Hematopoietic multipotent progenitor cell (in vitro differentiated cells): ENCODE results near the gene DCTN1. TPM values are rescaled to one million over a fixed set of nuclear protein-coding genes. Genes with fewer than 3 reads are reported as not detected.

Experiments
- DNase-seq, 3 donors: peaks; one replicate each; pipeline ENCODE4 v3.0.0-alpha.2; 2011 to 2015; ENCODE audit warnings: low read depth in 2 of 3, low spot score in 2 of 3
- total RNA-seq: library from RNA; depleted of rRNA; stranded (reverse); fragments of >200 nt; gene quantifications from one replicate; pipeline ENCODE4 v1.2.3, GENCODE V29; 2012

DCTN1 gene
- total RNA-seq, 1 donor: 98.3 TPM

DNA sequence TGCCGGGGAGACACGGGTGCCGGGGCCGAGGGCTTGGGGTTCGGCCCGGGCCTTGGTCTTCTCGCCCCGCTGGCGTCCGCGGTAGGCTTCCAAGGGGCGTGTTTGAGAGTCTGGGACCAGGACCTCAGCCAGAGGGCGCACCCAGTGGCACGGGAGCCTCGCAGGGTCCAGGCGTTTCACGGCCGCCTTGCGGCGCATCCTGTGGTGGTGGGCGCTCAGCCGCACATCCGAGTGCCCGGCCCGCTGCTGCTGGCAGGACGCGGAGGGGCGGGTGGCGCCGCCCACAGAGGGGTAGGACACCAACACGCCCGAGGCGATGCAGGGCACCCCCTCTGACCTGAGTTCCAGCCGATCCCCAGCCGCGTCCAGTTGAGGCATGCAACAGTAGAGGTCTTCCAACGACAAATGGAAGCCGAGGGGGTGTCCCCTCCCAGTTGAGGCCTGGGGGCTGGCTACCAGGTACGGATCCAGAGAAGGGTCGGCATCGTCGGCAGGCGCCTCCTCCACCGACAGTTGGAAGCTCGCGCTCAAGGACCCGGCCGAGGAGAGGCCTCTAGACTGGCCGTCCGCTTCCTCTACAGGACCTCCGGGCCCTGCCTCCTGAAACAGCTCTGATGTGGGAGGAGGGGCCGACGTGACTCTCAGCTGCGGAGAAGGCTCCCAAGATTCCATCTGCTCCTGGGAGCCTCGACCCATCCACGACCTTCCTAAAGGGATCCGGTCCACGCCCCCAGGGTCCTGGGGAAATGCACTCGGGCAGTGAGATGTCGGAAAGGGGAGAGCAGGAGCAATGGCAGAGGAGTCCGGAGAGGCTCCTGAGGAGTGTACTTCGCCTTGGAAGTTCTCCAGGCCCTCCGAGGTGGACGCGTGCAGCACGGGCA lies 35.0 kb upstream of the DCTN1 start:
- DNase-seq: peak in 2 of 3 donors; percentile 37 to 56

DNA sequence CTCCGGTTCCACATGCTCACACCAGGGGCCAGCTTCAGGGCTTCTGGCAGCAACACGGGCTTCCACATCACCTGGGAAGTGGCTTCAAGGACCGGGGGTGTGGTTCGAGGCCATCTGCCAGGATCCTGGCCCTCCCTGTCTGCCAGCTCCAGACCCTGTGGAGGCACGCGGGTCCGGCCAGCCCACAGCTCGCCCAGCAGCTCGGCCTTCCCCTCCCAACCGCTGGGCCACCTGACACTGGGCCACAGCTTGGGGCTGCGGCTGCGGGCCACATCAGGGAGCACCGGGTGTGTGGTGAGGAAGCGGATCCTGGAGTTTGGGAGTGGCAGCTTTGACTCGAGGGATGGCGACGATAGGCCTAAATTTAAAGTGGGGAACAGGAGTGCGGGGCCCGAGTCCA lies 34.3 kb upstream of the DCTN1 start:
- DNase-seq: no peak

DNA sequence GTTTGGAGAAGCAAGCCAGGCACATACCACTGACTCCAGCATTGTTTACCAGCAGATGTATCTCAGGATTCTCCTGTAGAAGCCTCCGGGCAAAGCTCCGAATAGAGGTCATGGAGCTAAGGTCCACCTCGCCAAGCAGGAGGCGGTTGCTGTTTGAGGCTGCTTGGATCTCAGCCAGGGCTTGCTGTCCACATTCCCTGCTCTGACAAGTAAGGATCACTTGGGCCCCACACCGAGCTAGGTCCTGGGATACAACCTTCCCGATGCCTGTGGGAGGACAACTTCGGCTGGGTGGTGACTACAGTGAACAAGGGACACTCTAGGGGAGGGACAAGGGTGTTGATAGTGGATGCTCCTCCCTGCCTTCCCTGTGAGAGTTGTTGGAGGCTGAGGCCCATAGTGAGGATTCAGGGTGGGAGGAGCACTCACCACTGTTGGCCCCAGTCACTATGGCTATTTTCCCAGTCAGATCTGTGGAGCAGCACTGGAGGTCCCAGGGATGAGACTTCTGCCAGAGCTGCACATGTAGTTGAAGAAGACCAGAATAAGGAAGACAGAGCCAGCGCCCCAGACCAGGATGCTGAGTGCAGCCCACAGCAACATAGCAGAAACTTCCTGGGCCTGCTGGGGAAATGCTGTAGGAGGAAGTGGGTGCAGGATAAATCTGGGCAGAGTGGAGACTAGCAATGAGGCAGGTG lies 33.0 kb upstream of the DCTN1 start:
- no peak for DNase-seq

DNA sequence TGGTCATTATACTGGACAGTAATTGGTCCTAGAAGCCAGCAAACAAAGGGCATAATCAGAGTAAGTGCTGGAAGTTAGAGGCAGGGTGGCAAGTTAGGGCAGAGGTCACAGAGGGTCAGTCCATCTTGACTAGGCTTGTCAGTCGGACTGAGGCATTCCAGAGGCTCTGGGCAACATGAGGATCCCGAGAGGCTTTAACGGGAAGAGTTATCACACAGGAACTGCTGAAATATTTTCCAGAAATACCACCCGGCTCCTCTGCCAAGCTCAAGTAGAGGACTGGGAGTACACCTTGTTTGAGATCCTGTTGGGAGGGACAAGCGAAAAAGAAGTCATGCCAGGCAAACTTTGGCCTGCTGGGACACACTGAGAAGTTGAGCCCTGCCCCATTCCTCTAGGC lies 27.6 kb upstream of the DCTN1 start:
- DNase-seq: no peak

DNA sequence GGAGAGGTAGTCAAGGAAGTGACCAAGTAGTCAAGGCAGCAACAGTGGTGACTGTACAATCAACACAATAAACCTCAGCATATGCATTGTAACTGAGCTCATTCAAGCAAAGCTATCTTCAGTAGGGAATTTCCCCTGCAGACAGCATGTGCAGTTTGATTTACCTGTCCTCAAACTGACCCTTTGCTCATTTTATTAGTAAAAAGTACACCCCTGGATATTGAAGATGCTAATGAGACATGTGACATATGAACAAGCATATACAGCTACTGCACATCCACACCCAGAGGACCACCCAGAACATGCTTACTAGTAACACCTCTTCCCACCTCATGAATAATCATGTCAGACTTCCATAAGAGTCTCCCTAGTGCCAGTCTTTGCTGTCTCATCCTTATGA lies 25.9 kb upstream of the DCTN1 start:
- DNase-seq: no peak

DNA sequence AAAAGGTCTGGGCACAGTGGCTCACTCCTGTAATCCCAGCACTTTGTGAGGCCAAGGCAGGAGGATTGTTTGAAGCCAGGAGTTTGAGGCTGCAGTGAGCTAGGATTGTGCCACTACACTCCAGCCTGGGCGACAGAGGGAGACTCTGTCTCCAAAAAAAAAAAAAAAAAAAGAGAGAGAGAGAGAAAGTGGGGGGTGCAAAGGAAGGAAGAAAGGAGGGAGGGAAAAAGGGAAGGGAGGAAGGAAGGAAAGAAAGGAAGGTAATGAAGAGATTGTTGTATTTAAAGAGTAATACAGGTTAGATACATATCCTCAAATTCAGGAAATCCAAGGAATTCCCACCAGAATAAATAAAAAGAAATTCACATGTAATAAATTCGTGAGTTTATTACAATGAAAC lies 21.8 kb upstream of the DCTN1 start:
- DNase-seq: no peak

DNA sequence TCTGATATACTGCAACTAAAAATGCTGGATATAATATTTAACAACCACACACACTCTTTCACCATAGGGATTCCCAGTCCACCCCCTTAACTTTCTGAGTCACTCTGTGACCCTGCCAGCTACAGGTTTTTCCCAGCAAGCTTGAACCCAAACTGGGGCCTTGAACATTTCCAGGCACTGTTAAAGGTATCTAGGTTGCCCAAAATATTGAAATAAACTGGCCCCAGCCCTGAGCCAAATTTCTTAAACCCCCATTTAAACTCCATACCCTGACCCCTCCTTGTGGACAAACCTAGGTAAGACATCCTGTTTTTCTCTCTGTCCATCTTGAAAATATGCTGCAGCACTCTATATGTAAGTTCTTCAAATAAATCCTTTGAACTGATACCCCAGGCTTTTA lies 19.7 kb upstream of the DCTN1 start:
- DNase-seq: peak in 1 of 3 donors; percentile 61

DNA sequence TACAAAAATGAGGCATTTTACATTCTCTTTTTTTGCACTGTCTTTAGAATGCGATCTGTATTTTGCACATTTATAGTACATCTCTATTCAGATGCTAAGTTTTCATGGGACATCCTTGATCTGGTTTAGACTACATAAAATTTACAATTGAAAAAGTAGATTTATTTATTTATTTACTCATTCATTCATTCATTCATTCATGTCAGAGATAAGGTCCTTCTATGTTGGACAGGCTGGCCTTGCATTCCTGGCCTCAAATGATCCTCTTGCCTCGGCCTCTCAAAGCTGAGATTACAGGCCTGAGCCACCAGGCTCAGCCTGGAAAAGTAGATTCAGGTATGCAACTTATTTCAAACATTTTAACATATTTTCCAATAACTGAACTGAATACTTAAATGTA lies 16.0 kb upstream of the DCTN1 start:
- DNase-seq: no peak

DNA sequence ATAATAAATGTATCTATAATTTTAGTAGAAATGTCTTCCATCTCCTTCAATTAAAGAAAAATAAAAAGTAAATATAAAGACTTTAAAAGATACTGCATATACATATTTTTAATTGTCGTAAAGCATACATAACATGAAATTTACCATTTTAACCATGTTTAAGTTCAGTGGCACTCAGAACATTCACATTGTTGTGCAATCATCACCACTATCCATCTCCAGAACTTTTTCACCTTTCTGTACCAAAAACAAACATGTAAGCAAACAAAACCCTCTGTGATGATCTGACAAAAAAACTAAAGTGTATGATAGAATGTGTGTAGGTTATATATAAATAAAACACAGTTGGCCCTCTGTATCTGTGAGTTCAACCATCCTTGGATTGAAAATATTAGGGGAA lies 13.4 kb upstream of the DCTN1 start:
- no peak for DNase-seq

DNA sequence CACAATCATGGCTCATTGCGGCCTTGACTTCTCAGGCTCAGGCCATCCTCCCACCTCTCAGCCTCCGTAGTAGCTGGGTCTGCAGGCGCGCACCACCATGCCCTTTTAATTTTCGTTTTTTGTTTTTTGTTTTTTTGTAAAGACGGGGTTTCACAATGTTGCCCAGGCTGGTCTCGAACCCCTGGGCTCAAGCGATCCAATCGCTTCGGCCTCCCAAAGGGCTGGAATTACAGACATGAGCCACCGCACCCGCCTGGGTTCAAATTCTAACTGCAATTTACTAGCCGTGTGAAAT lies 12.3 kb upstream of the DCTN1 start:
- no peak for DNase-seq

DNA sequence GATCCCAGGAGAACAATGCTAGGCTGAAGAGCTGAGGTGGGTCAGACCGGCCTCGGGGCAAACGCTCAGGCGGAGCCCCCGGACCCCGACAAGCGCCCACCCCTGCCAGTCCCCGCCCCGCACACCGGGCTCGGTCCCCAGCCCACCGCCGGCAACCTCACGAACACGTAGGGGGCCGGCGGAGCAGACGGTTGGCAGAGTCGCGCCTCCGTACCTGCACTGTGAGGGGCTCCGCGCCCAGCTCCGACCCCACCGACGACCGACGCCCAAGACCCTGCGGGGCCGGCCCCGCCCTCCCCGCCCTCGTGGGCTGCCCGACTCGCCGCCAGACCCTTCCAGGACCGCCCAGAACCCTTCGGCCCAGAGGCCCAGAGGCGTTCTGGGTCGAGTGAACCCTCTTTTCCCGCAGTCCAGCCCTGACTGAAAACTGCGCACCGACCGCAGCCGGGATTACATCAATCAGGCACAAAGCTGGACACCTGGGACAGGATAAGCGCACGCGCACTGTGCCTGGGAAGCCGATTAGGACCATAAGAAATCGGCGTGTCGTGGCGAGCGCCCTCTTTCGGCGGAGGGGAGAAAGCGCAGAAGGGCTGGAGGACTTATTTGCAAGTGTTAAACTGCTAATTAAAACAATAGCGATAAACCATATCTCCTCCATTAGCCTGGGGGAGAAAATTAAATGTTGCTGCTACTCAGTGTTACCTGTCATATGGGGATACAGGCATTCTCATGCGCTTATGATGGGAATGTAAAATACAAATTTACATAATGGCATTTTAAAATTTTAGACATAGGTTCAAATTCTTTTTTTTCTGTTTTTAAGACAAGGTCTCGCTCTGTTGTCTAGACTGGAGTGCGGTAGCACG lies 11.7 kb upstream of the DCTN1 start:
- peak; percentile 94 to 98 (median 97) for DNase-seq

DNA sequence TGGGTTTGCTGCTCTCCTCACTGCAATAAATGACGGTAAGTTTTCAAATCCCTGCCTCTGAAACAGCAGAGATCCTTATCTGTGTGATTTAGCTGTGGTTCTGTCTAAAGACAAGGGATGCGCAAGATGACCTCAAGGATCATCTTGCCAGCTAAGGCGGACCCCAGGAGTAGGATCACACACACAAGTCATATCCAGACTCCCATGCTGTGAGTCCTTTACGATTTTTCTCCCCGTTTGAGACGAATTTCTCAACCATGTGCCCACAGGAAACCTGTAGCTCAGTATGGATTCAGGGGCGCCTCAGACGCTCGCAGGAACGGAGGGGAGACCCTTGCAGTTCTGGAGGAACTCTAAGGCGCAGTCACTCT lies 11.1 kb upstream of the DCTN1 start:
- no peak for DNase-seq

DNA sequence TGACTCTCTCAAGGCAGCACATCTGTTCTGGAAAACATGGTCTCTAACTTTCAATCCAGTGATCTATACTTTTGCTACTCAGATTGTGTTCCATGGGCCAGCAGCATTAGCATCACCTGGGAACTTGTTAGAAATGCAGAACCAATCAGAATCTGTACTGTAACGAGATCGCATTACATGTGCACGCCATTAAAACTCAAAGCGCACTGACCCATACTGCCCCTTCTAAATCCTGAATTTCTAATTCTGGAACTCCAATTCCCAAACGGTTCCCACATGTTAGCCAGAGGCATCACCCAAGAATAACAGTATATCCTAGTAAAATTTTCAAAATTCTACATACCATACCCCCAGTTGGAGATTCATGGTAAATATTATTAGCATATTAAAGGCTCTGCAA lies 10.5 kb upstream of the DCTN1 start:
- no peak for DNase-seq

DNA sequence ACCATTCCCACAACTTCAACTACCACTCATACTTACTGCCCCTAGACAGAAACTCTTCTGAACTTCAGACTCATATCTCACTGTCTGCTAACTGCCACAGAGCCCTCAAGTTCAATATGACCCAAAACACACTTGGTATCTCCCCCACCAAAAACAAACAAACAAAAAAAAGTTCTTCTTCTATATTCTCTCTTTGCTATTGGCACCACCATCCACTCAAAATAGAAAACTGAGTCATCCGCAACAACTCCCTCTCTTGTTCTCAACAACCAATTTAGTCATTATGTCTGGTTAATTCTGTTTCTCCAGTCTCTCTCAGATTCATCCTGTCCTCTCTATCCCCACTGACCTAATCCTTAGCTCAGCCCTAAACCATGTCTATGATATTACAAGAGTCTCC lies 7.2 kb upstream of the DCTN1 start:
- no peak for DNase-seq

DNA sequence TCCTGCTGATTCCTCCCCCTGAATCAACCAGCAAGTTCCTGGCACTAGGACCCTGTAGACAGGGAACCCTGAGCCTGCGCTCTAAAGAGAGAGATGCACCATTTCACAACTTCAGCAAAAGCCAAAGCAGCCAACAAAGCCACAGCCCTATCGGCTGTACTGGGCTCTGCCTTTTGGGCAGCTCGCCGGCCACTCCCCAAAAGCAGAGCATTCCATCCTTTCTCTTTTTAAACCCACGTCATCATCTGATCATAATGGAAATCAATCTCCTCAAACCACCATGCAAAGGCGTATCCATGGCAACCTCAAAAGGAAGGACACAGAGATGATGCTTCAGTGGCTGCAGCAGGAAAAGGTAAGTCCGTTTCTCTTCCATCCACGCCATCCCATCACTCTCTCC lies 5.3 kb upstream of the DCTN1 start:
- DNase-seq: no peak

DNA sequence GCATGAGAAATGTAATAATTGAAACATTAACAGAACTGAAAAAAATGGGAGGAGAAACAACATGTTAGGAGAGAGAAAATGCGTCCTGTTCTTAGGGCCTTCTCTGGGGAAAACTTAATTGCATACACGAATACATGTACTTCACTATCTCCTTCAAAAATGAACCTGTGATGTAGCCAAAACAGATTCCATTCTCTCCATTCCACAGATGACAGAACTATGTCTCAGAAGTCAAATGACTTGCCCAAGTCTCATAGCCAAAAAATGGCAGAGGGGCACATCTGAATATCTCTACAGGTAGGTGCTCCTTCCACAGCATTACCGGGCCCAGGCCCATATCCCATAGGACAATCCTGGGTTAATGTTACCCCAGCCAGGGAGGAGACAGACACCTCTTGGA lies 3.9 kb upstream of the DCTN1 start:
- no peak for DNase-seq

DNA sequence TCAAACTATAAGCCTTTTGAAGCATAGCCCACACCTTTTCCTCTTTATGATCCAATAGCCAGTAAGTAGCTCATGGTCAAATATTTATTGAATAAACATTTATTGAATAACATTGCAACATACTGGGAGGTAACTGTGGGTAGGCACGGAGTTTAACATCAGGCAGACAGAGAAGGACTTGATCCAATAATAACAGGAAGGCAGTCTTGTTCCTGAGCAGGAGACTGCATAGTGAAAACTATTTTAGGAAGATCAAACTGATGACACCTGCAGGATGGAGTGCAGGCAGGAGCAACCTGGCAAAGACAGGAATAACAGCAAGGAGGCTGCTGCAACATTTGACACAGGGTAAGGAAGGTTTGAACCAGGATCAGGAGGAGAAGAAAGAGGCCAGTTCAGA lies 3.1 kb upstream of the DCTN1 start:
- DNase-seq: no peak

DNA sequence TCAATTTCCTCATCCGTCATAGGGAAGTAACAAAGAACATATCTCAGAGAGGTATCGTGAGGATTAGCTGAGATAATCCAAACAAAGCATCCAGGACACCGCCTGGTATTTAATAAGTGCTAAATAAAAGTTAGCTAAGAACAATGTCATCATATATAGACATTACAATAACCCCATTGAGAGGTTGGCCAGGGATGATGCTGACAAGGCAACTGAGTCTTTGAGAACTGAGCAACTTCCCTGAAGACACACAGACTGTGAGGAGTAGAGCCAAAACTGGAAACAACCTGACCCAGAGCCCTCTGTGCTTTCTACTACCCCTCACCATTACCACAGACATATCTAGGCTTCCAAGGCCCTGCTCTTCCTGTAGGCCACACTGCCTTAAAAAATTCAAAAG lies 1.6 kb upstream of the DCTN1 start:
- DNase-seq: no peak

DNA sequence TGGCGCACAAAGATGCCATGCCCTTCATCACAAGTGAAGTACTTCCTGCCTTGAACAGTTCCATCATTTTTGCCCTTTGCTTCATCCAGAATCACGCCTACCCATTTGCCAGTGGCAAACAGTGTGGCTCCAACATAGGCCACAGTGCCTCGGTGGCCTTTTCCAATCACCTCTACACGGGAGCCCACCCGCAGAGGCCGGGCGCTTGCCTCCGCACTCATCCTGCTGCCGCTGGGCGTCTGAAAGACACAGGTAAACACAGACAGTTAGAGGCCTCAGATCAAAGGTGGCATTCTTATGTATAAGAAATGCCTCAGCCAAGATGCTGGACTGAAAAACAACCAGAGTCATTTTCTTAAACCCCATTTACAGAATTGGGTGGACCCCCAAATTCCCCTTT lies 2.1 kb downstream of the DCTN1 start:
- DNase-seq: no peak

DNA sequence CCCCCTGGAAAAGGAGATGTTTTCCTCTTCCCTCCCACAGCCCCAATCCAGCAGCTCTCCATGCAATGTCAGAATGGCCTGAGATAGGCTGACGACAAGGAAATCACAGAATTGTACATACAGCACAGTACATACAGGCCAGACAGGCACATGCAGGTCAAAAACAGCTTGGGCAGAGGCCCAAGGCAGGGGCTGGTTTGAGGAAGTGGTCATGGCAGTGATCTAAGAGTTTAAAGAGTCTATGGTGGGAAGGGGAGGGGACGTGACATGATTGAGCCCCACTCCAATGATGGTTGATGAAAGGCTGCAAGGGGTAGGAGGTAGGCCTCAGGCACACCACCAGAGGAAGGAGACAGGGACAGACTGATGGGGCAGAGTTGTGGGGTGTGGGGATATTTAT lies 4.3 kb downstream of the DCTN1 start:
- peak in 1 of 3 donors; percentile 15 for DNase-seq

DNA sequence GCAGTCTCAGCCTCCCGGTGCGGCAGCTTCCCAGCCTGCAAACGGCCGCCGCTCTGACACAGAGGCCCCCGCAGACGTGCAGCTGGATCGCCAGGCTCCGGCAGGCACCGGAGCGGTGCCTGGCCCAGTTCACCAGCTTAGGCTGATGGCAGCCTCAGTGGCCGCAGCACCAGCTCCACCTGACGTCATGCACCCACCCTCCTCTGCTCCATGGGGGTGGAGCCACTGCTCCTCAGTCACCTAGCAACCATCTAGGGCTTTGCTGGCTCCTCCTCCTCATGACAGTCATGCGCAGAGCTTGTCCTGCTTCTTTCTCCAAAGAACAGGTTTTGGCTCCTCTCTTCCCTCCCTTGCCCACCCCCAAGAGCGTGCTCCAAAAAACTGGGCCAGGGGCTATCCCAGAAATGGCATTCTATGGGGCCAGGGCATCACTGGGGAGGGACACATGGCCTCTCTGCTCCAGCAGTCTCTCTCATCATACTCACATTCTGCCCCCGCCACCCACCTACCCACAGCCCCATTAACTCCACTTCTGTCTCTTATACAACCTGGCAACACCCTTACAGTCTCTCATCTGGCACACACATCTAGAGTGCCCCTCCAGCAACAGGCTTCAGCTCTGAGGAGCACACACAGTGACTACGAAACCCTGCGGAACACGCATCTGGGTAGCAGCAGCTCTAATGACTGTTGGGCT lies 5.5 kb downstream of the DCTN1 start:
- no peak for DNase-seq
